ENCODE measurements around the gene LIMD2. TPM values are rescaled to one million over a fixed set of nuclear protein-coding genes. Genes with fewer than 3 reads are reported as not detected.

The LIMD2 gene
- total RNA-seq: 58.8 and 76.3 TPM in 2 replicates
- 58.6 and 74.1 TPM in 2 replicates for polyA plus RNA-seq

DNA sequence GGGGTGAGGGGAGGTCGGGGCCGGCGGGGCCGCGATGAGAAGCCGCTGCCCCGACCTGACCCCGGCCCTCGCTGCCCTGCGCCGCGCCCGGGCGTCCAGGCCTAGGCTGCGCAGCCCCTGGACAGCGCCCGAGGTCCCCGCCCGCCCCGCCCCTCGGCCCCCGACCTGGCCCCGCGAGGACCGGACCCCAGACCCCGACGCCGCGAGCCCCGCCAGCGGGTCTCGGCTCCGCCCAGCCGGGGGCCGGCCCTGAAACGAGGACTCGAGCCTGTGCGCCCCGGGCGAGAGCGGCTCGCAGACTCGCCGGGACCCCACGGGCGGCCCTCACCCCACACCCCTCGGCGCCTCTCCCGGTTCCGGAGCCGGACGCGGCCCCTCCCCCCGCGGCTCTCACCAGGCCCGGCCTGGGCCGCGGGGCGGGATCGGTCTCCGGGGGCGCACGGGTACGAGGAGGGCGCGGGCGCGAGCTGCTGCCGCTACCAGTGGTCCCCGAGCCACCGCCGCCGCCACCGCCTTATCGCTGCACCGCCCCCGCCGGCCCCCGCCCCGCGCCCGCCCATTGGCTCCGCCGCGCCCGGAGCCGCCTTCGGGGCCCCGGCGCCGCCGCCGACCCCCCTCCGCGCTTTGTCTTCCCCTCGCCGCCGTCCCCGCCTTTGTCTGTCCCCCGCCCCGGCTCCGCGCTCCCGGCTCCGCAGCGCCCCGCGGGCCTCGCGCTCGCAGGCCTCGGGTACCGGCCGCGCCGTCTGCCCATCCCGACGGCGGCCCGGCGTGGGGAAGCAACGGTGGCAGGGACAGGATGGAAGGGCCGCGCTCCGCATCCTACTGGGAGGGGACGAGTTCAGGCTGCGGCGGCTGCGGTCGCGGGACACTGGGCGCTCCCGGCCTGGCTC, at the start of gene LIMD2:
TSS of gene LIMD2 (minus strand) at position 488 of the 890 bp plus-strand sequence. CDS start 827 bp downstream, outside the sequence.
- TF ChIP-seq, protein P1, sequence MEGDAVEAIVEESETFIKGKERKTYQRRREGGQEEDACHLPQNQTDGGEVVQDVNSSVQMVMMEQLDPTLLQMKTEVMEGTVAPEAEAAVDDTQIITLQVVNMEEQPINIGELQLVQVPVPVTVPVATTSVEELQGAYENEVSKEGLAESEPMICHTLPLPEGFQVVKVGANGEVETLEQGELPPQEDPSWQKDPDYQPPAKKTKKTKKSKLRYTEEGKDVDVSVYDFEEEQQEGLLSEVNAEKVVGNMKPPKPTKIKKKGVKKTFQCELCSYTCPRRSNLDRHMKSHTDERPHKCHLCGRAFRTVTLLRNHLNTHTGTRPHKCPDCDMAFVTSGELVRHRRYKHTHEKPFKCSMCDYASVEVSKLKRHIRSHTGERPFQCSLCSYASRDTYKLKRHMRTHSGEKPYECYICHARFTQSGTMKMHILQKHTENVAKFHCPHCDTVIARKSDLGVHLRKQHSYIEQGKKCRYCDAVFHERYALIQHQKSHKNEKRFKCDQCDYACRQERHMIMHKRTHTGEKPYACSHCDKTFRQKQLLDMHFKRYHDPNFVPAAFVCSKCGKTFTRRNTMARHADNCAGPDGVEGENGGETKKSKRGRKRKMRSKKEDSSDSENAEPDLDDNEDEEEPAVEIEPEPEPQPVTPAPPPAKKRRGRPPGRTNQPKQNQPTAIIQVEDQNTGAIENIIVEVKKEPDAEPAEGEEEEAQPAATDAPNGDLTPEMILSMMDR (IDR thresholded peaks at IDR 0.05; ENCODE audit: low read depth, low read length): no peak
- no peaks in the 10 kb centered on the region for H3K27me3 ChIP-seq
- H3K27ac ChIP-seq: peak within 1 kb of the TSS; percentile 37
- H3K4me3 ChIP-seq: peak within 1 kb of the TSS; percentile 79
- H3K36me3 ChIP-seq: no peaks in the 10 kb centered on the region
- no peaks in the 10 kb centered on the region for H3K4me1 ChIP-seq (ENCODE audit: low read depth)
- no peaks in the 10 kb centered on the region for H3K9me3 ChIP-seq (ENCODE audit: low read depth)
- peak; percentile 55 to 72 for DNase-seq (ENCODE audit: low read depth in 1 of 2, low spot score in 1 of 2)

DNA sequence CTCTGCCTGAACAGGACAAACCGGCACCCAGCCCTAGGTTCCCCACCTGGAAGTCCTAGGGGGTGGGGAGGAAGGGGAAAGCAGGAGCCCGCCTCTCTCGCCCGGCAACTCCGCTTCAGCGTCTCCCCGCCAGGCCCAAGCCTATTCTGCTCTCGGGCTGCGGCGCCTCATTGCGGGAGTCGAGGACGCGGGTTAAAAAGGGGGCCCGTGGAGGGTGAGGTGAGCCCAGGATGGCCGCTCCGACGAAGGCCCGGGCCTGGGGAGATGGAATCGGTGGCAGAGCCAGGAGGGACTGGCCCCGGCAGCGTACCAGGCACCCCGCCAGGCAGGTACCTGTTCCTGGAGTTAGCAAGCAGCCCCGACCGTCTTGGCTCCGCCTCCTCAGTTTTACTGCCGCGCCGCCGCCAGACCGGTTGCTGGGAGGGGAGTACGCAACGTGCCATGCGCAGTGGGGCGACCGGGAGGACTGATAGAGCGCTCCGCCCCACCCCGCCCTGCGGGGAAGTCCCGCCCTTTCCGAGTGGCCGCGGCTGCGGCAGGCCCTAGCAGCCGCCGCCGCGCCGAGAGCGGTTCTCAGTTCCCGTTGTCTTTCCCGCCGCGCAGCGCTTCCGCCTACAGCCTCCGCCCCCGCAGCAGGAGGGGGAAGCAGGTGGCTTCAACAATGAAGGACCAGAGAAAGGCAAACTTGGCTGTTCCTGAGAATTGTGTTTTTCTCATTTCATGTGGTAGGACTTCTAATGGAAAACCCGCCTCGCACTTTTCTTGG, 41.7 kb upstream of the LIMD2 start, which contains the start of gene STRADA:
TSS of gene STRADA (minus strand) at position 392 of the 766 bp plus-strand sequence. CDS start 13,430 bp downstream, outside the sequence.
- peak; percentile 98 to 99 for DNase-seq (ENCODE audit: low read depth in 1 of 2, low spot score in 1 of 2)
- H3K36me3 ChIP-seq: peaks cover 8% of the 10 kb centered on the region
- no peaks in the 10 kb centered on the region for H3K27me3 ChIP-seq
- H3K4me1 ChIP-seq (ENCODE audit: low read depth): peaks cover 5% of the 10 kb centered on the region
- no peaks in the 10 kb centered on the region for H3K9me3 ChIP-seq (ENCODE audit: low read depth)
- H3K27ac ChIP-seq: peak within 1 kb of the TSS; percentile 89
- H3K4me3 ChIP-seq: peak within 1 kb of the TSS; percentile 84
- TF ChIP-seq, protein P1 (IDR thresholded peaks at IDR 0.05; ENCODE audit: low read depth, low read length): no peak

DNA sequence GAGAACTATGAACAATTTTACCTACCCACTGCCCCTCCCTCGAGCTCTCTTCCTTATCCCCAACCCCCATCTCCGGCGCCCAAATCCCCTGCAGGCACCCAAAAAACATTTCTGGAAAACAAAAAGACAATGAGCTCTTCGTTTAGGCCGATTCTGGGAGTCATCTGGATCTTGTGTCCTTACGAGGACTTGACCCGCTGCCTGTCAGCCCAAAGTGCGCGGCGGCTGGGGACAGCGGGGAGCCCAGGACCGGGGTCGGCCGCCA, 41.1 kb upstream of the LIMD2 start:
- H3K4me1 ChIP-seq (ENCODE audit: low read depth): peaks cover 5% of the 10 kb centered on the region
- no peaks in the 10 kb centered on the region for H3K27me3 ChIP-seq
- DNase-seq (ENCODE audit: low read depth in 1 of 2, low spot score in 1 of 2): no peak
- H3K36me3 ChIP-seq: peaks cover 3% of the 10 kb centered on the region
- peak overlapping the region; percentile 89 for H3K27ac ChIP-seq
- H3K4me3 ChIP-seq: peak overlapping the region; percentile 84
- TF ChIP-seq, protein P1 (IDR thresholded peaks at IDR 0.05; ENCODE audit: low read depth, low read length): no peak
- H3K9me3 ChIP-seq (ENCODE audit: low read depth): no peaks in the 10 kb centered on the region

DNA sequence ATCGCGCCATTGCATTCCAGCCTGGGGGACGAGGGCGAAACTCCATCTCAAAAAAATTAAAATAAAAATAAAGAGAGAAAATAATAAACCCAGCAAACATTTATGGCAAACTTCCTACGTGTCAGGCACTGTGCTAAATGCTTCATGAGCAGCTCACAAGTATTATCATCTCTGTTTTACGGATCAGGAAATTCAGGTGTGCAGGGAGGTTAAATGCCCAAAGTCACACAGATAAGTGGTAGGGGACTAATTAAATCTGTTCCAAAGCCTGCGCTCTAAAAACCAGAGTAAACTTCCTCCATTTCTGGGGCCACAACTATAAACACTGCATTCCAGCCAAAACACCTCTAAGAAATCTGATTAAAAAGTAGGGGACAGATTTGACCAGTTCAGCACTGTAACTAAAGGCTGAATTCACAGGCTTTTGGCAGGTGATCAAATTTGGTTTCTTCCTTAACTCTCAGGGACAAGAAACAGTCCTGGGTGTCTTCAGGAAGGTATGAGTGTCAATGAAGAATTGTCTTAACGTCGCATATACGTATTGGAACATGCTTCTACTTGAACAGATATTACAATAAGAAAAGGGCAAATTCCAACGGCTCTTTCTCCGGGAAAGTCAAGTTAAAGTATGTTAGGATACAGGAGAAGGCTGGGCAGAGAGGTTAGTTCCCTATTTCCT, 40.7 kb upstream of the LIMD2 start:
- DNase-seq (ENCODE audit: low read depth in 1 of 2, low spot score in 1 of 2): peak in 1 of 2 donors; percentile 6
- H3K9me3 ChIP-seq (ENCODE audit: low read depth): no peaks in the 10 kb centered on the region
- peak overlapping the region; percentile 89 for H3K27ac ChIP-seq
- no peaks in the 10 kb centered on the region for H3K27me3 ChIP-seq
- TF ChIP-seq, protein P1 (IDR thresholded peaks at IDR 0.05; ENCODE audit: low read depth, low read length): no peak
- no peaks in the 10 kb centered on the region for H3K36me3 ChIP-seq
- peaks cover 5% of the 10 kb centered on the region for H3K4me1 ChIP-seq (ENCODE audit: low read depth)
- H3K4me3 ChIP-seq: peak overlapping the region; percentile 84

DNA sequence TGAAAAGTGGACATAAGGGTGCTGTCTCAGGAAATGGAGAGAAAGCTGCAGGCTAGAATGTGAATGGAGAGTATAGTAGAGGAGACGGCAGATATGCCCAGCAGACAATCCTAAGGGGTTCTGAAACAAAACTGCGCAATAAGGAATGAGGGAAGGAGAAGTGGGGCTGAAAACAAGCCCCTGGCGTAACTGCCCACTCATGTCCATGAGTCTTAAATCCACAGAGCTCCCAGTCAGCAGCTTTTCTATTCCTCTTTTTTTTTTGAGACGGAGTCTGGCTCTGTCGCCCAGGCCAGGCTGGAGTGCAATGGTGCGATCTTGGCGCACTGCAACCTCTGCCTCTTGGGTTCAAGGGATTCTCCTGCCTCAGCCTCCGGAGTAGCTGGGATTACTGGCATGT, 35.8 kb upstream of the LIMD2 start:
- Histone ChIP-seq H3K9me3 (ENCODE audit: low read depth) (no peaks in the 10 kb centered on the region), H3K36me3 (no peaks in the 10 kb centered on the region), H3K4me1 (ENCODE audit: low read depth) (peaks cover 5% of the 10 kb centered on the region), H3K27me3 (no peaks in the 10 kb centered on the region), H3K4me3 (no peak overlapping the region), H3K27ac (no peak overlapping the region)
- TF ChIP-seq, protein P1 (IDR thresholded peaks at IDR 0.05; ENCODE audit: low read depth, low read length): no peak
- no peak for DNase-seq (ENCODE audit: low read depth in 1 of 2, low spot score in 1 of 2)

Measured in cardiac muscle cell (in vitro differentiated cells and primary cell).